Panc1 (cell line): Measurements from ENCODE around the gene VTI1A. TPM values are rescaled to one million over a fixed set of nuclear protein-coding genes. Genes with fewer than 3 reads are reported as not detected.

Experiments
- ATAC-seq: fragments of 200-7000 bp; cut with Tn5 transposase; 2 replicates; pipeline ENCODE4 v1.9.1; 2020; ENCODE audit warnings: mild to moderate bottlenecking, moderate library complexity
- BruUV-seq: library from RNA; stranded (reverse); fragments of 400-500 nt; replicated peaks from 2 replicates; lab custom pipeline; 2021; lab: Mats Ljungman, UMichigan
- CTCF ChIA-PET: fragments of 300-600 bp; sonication (Branson Sonifier 250); formaldehyde crosslinking; loops from one replicate; lab custom pipeline; 2022; ENCODE audit warnings: antibody characterized with exemption; lab: Charles Lee
- POLR2A ChIA-PET: fragments of 300-600 bp; sonication (Branson Sonifier 250); formaldehyde crosslinking; loops from one replicate; lab custom pipeline; 2022; ENCODE audit warnings: antibody characterized with exemption; lab: Charles Lee
- DNase-seq: peaks from one replicate; pipeline ENCODE4 v3.0.0-alpha.2; 2010; ENCODE audit warnings: low read depth, low spot score
- H3K27ac ChIP-seq: 2 replicates; pipeline ENCODE4 v1.5.1; 2011; ENCODE audit warnings: mild to moderate bottlenecking, low read length, inconsistent platforms
- H3K27me3 ChIP-seq: fragments of 200-500 bp; sonication (Bioruptor generic); 2 replicates; pipeline ENCODE4 v1.6.0; 2014; ENCODE audit warnings: low read length, inconsistent platforms; ENCODE audit not compliant: control insufficient read depth, insufficient read depth
- H3K36me3 ChIP-seq: fragments of 200-500 bp; sonication (Bioruptor generic); 2 replicates; pipeline ENCODE4 v1.5.1; 2014; ENCODE audit warnings: inconsistent platforms, mild to moderate bottlenecking, low read length, moderate library complexity; ENCODE audit not compliant: control insufficient read depth, insufficient read depth
- H3K4me1 ChIP-seq: 2 replicates; pipeline ENCODE4 v1.5.1; 2011; ENCODE audit warnings: inconsistent platforms, mild to moderate bottlenecking, low read length, moderate library complexity; ENCODE audit not compliant: control insufficient read depth, insufficient read depth
- H3K4me3 ChIP-seq, 2 experiments: 2 replicates each; pipeline ENCODE4 v1.5.1; 2011 to 2012; ENCODE audit warnings: low read depth in 2 of 2, low read length in 2 of 2, mild to moderate bottlenecking in 2 of 2, inconsistent platforms in 1 of 2, moderate library complexity in 1 of 2
- H3K9me3 ChIP-seq: fragments of 200-500 bp; sonication (Bioruptor generic); 2 replicates; pipeline ENCODE4 v1.5.1; 2014; ENCODE audit warnings: low read depth, mild to moderate bottlenecking, inconsistent platforms, low read length, moderate library complexity; ENCODE audit not compliant: control insufficient read depth, insufficient read depth
- POLR2AphosphoS5 ChIP-seq: IDR thresholded peaks from 2 replicates; pipeline ENCODE4 v1.6.1; 2012; ENCODE audit warnings: mild to moderate bottlenecking, low read depth, low read length, moderate library complexity
- SIN3A ChIP-seq: IDR thresholded peaks from 2 replicates; pipeline ENCODE4 v1.6.1; 2012; ENCODE audit warnings: low read depth, mild to moderate bottlenecking, low read length, moderate library complexity, borderline replicate concordance; ENCODE audit not compliant: insufficient read depth
- TCF7L2 ChIP-seq: IDR thresholded peaks from 2 replicates; pipeline ENCODE4 v1.6.1; 2011; ENCODE audit warnings: mild to moderate bottlenecking, low read depth, low read length, inconsistent platforms
- in situ Hi-C: cut with HindIII; loops from 2 replicates; pipeline ENCODE4 v1.10.0; 2016; ENCODE audit warnings: low sequenced_read_pairs, low pct_unique_long_range_greater_than_20kb
- intact Hi-C: fragments of 100-400 bp; cut with micrococcal nuclease; formaldehyde crosslinking; loops from one replicate; pipeline ENCODE4 v1.10.0; 2022; ENCODE audit not compliant: unreplicated experiment
- total RNA-seq: library from RNA; stranded (reverse); gene quantifications from one replicate; pipeline ENCODE4 v1.2.1, GENCODE V29; 2021; ENCODE audit not compliant: unreplicated experiment
- TF ChIP-seq, protein P1 (sequence below): fragments of 450-650 bp; IDR thresholded peaks from 2 replicates; pipeline ENCODE4 v1.5.1; 2017; ENCODE audit warnings: mild to moderate bottlenecking
- TF ChIP-seq, protein P2 (sequence below), 2 experiments: IDR thresholded peaks; 2 replicates each; pipeline ENCODE4 v1.6.1; 2011 to 2012; ENCODE audit warnings: low read depth in 2 of 2, control low read depth in 1 of 2, low read length in 1 of 2, mild to moderate bottlenecking in 1 of 2, moderate library complexity in 1 of 2; ENCODE audit not compliant: insufficient read depth in 1 of 2

Gene VTI1A
- total RNA-seq, 1 experiment from 2014 or later: 36.3 TPM

DNA sequence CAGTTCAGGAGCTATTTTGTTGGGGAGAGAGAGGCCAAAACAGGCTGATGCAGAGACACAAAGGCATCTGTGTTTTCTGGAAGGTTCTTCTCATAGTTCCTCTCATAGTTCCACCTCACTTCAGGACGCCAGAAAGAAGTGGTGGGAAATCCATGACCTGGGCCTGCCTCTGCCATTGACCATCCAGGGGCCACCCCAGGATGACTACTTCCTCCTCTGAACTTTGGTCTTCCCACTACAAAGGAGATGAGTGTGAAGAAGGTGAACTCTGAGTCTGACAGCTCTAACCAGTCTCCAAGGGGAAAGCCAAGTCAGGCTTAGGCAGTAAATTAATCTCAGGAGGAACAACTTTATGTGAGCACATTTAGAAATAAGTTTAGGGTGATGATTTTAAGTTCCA is 327.2 kb downstream of the VTI1A start:
- peak overlapping the region; percentile 62; the same call in 1 of the 2 replicates for H3K27ac ChIP-seq
- in situ Hi-C loops (no loop called here), intact Hi-C loops (loop anchor here (10.0 kb wide), 1 partner anchor 209 kb away; no protein-coding TSS in a partner anchor)
- ChIA-PET CTCF (interaction anchor here (0.5 kb wide), 1 partner anchor 609 kb away, joined by 11 read pairs; no protein-coding TSS in a partner anchor), POLR2A (interaction anchor here (0.5 kb wide), 1 partner anchor 327 kb away, joined by 3 read pairs; no protein-coding TSS in a partner anchor)
- no peaks in the 10 kb centered on the region for H3K36me3 ChIP-seq
- TF ChIP-seq SIN3A: no peak
- TF ChIP-seq POLR2AphosphoS5: no peak
- TF ChIP-seq, protein P1, sequence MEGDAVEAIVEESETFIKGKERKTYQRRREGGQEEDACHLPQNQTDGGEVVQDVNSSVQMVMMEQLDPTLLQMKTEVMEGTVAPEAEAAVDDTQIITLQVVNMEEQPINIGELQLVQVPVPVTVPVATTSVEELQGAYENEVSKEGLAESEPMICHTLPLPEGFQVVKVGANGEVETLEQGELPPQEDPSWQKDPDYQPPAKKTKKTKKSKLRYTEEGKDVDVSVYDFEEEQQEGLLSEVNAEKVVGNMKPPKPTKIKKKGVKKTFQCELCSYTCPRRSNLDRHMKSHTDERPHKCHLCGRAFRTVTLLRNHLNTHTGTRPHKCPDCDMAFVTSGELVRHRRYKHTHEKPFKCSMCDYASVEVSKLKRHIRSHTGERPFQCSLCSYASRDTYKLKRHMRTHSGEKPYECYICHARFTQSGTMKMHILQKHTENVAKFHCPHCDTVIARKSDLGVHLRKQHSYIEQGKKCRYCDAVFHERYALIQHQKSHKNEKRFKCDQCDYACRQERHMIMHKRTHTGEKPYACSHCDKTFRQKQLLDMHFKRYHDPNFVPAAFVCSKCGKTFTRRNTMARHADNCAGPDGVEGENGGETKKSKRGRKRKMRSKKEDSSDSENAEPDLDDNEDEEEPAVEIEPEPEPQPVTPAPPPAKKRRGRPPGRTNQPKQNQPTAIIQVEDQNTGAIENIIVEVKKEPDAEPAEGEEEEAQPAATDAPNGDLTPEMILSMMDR: no peak
- TF ChIP-seq TCF7L2: no peak
- TF ChIP-seq, protein P2, sequence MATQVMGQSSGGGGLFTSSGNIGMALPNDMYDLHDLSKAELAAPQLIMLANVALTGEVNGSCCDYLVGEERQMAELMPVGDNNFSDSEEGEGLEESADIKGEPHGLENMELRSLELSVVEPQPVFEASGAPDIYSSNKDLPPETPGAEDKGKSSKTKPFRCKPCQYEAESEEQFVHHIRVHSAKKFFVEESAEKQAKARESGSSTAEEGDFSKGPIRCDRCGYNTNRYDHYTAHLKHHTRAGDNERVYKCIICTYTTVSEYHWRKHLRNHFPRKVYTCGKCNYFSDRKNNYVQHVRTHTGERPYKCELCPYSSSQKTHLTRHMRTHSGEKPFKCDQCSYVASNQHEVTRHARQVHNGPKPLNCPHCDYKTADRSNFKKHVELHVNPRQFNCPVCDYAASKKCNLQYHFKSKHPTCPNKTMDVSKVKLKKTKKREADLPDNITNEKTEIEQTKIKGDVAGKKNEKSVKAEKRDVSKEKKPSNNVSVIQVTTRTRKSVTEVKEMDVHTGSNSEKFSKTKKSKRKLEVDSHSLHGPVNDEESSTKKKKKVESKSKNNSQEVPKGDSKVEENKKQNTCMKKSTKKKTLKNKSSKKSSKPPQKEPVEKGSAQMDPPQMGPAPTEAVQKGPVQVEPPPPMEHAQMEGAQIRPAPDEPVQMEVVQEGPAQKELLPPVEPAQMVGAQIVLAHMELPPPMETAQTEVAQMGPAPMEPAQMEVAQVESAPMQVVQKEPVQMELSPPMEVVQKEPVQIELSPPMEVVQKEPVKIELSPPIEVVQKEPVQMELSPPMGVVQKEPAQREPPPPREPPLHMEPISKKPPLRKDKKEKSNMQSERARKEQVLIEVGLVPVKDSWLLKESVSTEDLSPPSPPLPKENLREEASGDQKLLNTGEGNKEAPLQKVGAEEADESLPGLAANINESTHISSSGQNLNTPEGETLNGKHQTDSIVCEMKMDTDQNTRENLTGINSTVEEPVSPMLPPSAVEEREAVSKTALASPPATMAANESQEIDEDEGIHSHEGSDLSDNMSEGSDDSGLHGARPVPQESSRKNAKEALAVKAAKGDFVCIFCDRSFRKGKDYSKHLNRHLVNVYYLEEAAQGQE (IDR thresholded peaks at IDR 0.05; ENCODE audit: insufficient read depth in 1 of 2, low read depth in 2 of 2, low read length in 1 of 2): no peak
- BruUV-seq: no TSS peak
- H3K27me3 ChIP-seq: no peaks in the 10 kb centered on the region
- H3K4me1 ChIP-seq: peaks cover 33% of the 10 kb centered on the region
- ATAC-seq (no peak), DNase-seq (no peak)
- no peak overlapping the region for H3K4me3 ChIP-seq
- no peaks in the 10 kb centered on the region for H3K9me3 ChIP-seq

DNA sequence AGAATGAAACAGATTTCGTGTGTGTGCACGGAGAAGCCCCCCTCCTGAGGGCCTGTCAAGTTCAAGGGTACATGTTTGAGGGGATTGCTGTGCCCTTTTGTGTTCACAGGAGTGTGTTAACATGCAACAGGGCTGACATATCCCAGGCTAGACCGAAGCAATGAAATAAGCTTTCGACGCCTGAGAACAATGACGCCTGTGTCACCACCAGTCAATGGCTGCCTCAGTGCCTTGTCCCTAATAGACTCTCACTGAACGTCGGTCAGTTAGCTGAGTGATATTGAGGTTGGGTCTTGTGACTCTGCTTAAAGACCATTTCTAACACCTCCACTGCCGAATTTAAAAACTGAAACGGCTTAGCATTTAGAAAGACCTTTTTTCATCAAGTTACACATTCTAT is 327.8 kb downstream of the VTI1A start:
- H3K36me3 ChIP-seq: no peaks in the 10 kb centered on the region
- H3K27ac ChIP-seq: peak overlapping the region; percentile 62
- H3K27me3 ChIP-seq: no peaks in the 10 kb centered on the region
- no peak overlapping the region for H3K4me3 ChIP-seq
- BruUV-seq: no TSS peak
- in situ Hi-C loops (no loop called here), intact Hi-C loops (loop anchor here (10.0 kb wide), 1 partner anchor 210 kb away; no protein-coding TSS in a partner anchor)
- TF ChIP-seq POLR2AphosphoS5: no peak
- no peak for TF ChIP-seq TCF7L2
- TF ChIP-seq SIN3A: no peak
- TF ChIP-seq, protein P2 (IDR thresholded peaks at IDR 0.05; ENCODE audit: insufficient read depth in 1 of 2, low read depth in 2 of 2, low read length in 1 of 2): no peak
- TF ChIP-seq, protein P1: no peak
- ATAC-seq (no peak), DNase-seq (no peak)
- H3K4me1 ChIP-seq: peaks cover 38% of the 10 kb centered on the region
- no peaks in the 10 kb centered on the region for H3K9me3 ChIP-seq
- CTCF ChIA-PET: interaction anchor here (0.5 to 0.6 kb wide), 2 partner anchors 353 to 609 kb away, joined by 5 to 11 read pairs; no protein-coding TSS in a partner anchor
- POLR2A ChIA-PET: interaction anchor here (0.6 kb wide), 1 partner anchor 286 kb away, joined by 3 read pairs; no protein-coding TSS in a partner anchor
